ENCODE data around the gene KRT71. TPM values are rescaled to one million over a fixed set of nuclear protein-coding genes. Genes with fewer than 3 reads are reported as not detected.

KRT71 gene
- total RNA-seq, 2 experiments from 2014 or later: not detected

- Histone ChIP-seq H3K9me2 (ENCODE audit: insufficient read depth, low read length) (no peaks in the 10 kb centered on the region), H3K4me3 (ENCODE audit: low read depth, low read length, poor library complexity, severe bottlenecking) (no peak overlapping the region), H4K20me1 (ENCODE audit: insufficient read depth, low read length) (no peaks in the 10 kb centered on the region), H3K4me2 (ENCODE audit: low read length) (no peak overlapping the region), H2AFZ (ENCODE audit: low read length) (no peak overlapping the region), H3K27ac (ENCODE audit: low read depth, low read length, poor library complexity, severe bottlenecking) (no peak overlapping the region), H3K79me2 (ENCODE audit: insufficient read depth, low read depth, low read length) (no peaks in the 10 kb centered on the region), H3K36me3 (ENCODE audit: insufficient read depth, low read length) (no peaks in the 10 kb centered on the region), H3K9me3 (ENCODE audit: low read length) (no peaks in the 10 kb centered on the region), H3K4me1 (ENCODE audit: insufficient read depth, low read length, poor library complexity, severe bottlenecking) (no peaks in the 10 kb centered on the region)
- intact Hi-C loops (cut with micrococcal nuclease; ENCODE audit: unreplicated experiment): no loop called here
- TF ChIP-seq CTCF (conservative IDR thresholded peaks at IDR 0.05; ENCODE audit: low read length): no peak
- TF ChIP-seq EZH2phosphoT487 (IDR thresholded peaks at IDR 0.05; ENCODE audit: borderline replicate concordance, low read depth, low read length): no peak
- no TSS peak for BruUV-seq (replicated peaks)
- no peak for DNase-seq (ENCODE audit: low spot score)
- CTCF ChIA-PET (ENCODE audit: unreplicated experiment): no interaction called here
- POLR2A ChIA-PET: no interaction called here
These were observed 37.1 kb upstream of the KRT71 start for GRCh38 chr12:52590021-52590420.

GRCh38 chr12:52587563-52587962 lies 34.6 kb upstream of the KRT71 start:
- CTCF ChIA-PET (ENCODE audit: unreplicated experiment): no interaction called here
- H3K9me2 ChIP-seq (ENCODE audit: insufficient read depth, low read length): no peaks in the 10 kb centered on the region
- no peaks in the 10 kb centered on the region for H4K20me1 ChIP-seq (ENCODE audit: insufficient read depth, low read length)
- BruUV-seq (replicated peaks): no TSS peak
- intact Hi-C loops (cut with micrococcal nuclease; ENCODE audit: unreplicated experiment): no loop called here
- H3K4me2 ChIP-seq (ENCODE audit: low read length): no peak overlapping the region
- no peaks in the 10 kb centered on the region for H3K79me2 ChIP-seq (ENCODE audit: insufficient read depth, low read depth, low read length)
- H3K36me3 ChIP-seq (ENCODE audit: insufficient read depth, low read length): no peaks in the 10 kb centered on the region
- POLR2A ChIA-PET: no interaction called here
- H3K27ac ChIP-seq (ENCODE audit: low read depth, low read length, poor library complexity, severe bottlenecking): no peak overlapping the region
- no peak for TF ChIP-seq EZH2phosphoT487 (IDR thresholded peaks at IDR 0.05; ENCODE audit: borderline replicate concordance, low read depth, low read length)
- no peak for TF ChIP-seq CTCF (conservative IDR thresholded peaks at IDR 0.05; ENCODE audit: low read length)
- H3K4me1 ChIP-seq (ENCODE audit: insufficient read depth, low read length, poor library complexity, severe bottlenecking): no peaks in the 10 kb centered on the region
- DNase-seq (ENCODE audit: low spot score): no peak
- H2AFZ ChIP-seq (ENCODE audit: low read length): no peak overlapping the region
- no peak overlapping the region for H3K4me3 ChIP-seq (ENCODE audit: low read depth, low read length, poor library complexity, severe bottlenecking)
- no peaks in the 10 kb centered on the region for H3K9me3 ChIP-seq (ENCODE audit: low read length)

GRCh38 chr12:52585946-52586345 lies 33.0 kb upstream of the KRT71 start:
- H3K4me3 ChIP-seq (ENCODE audit: low read depth, low read length, poor library complexity, severe bottlenecking): no peak overlapping the region

More at GRCh38 chr12:52585946-52586345, 33.0 kb upstream of the KRT71 start:
- intact Hi-C loops (cut with micrococcal nuclease; ENCODE audit: unreplicated experiment): no loop called here
- Histone ChIP-seq H3K79me2 (ENCODE audit: insufficient read depth, low read depth, low read length) (no peaks in the 10 kb centered on the region), H3K36me3 (ENCODE audit: insufficient read depth, low read length) (no peaks in the 10 kb centered on the region), H3K4me2 (ENCODE audit: low read length) (no peak overlapping the region), H3K4me1 (ENCODE audit: insufficient read depth, low read length, poor library complexity, severe bottlenecking) (no peaks in the 10 kb centered on the region), H3K27ac (ENCODE audit: low read depth, low read length, poor library complexity, severe bottlenecking) (no peak overlapping the region), H2AFZ (ENCODE audit: low read length) (no peak overlapping the region), H3K9me3 (ENCODE audit: low read length) (no peaks in the 10 kb centered on the region), H4K20me1 (ENCODE audit: insufficient read depth, low read length) (no peaks in the 10 kb centered on the region), H3K9me2 (ENCODE audit: insufficient read depth, low read length) (no peaks in the 10 kb centered on the region)
- ChIA-PET CTCF (ENCODE audit: unreplicated experiment) (no interaction called here), POLR2A (no interaction called here)
- TF ChIP-seq EZH2phosphoT487 (IDR thresholded peaks at IDR 0.05; ENCODE audit: borderline replicate concordance, low read depth, low read length) (no peak), CTCF (conservative IDR thresholded peaks at IDR 0.05; ENCODE audit: low read length) (no peak)
- no peak for DNase-seq (ENCODE audit: low spot score)
- BruUV-seq (replicated peaks): no TSS peak
